Activated effector memory CD4-positive, alpha-beta T cell treated with Interleukin-2 at 50 U/mL for 16 hours (primary cell): ENCODE measurements around the gene GABARAP.
A peak's percentile ranks its signal among the peaks of the same experiment; 100 is the strongest.
"Not testable (repeated sequence)": the region's sequence is repeated elsewhere in the genome, so short reads cannot be mapped to it uniquely, and the experiment has no call there.

Experiments used
- DNase-seq: peaks from one replicate; pipeline ENCODE4 v3.0.0-alpha.2; 2020

Gene GABARAP

DNA sequence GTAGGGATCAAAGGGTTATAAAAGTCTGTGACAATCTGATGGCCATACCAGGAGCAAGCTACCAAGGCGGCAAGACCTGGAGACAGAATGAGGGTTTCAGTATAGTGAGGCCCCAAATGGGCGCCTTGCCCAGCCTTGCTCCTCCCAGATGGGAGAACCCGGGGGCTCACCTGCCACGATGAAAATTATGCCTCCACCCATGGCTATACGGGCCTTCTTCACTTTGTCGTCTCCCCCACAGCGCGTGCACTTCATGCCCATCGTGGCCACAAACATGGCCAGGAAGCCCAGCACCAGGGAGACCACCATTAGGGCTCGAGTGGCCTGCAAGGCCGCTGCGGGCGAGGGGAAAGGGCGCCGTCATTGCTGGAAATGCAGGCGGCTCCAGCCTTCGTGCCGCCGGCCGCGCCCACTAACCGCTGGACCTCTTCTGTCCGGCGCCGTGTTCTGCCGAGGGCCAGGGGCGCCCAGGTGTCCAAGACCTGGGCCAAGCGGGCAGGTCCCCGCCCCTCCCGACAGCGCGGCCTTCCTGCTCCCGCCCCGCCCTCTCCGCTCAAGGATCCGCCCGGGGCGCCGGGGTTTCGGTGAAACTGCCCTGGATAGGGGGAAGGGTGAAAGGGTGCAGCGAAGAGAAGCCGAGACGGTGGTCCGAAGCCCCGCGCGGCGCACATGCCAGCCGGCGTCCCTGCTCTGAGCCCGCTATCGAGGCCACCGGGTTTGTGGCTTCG is 18.6 kb upstream of the GABARAP start:
- no peak for DNase-seq

DNA sequence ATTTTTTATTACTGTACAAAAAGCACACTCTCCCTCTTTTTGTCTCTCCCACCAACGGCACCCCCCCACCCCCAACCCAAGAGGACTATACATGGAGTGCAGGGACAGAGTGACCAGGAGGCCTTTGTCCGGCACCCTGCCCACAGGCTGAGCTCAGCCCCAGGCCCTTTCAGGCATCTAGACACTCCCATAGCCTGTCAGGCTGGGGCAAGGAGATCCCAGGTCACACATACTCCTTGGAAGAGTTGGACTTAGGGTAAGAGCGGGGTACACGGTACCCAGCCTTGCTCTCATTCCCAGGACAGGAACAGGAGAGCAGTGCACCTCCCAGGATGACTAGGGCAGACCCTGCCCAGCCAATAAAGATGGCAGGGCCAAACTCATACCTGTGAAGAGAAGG is 17.9 kb upstream of the GABARAP start:
- no peak for DNase-seq

DNA sequence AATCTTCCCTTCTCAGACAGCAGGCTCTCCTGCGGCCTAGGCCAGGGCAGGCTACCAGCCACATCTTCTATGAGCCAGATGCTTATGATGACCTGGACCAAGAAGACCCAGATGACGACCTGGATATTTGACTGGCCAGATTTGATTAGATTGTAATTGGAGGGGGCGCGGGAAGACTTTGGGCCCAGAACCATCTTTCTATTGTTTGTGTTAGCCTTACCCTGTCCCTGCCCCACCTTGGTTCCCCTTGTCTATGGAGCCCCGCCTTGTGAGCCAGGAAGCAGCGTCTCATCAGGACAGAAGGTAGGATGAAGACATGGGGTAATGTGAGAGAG is 17.3 kb upstream of the GABARAP start:
- DNase-seq = no peak

DNA sequence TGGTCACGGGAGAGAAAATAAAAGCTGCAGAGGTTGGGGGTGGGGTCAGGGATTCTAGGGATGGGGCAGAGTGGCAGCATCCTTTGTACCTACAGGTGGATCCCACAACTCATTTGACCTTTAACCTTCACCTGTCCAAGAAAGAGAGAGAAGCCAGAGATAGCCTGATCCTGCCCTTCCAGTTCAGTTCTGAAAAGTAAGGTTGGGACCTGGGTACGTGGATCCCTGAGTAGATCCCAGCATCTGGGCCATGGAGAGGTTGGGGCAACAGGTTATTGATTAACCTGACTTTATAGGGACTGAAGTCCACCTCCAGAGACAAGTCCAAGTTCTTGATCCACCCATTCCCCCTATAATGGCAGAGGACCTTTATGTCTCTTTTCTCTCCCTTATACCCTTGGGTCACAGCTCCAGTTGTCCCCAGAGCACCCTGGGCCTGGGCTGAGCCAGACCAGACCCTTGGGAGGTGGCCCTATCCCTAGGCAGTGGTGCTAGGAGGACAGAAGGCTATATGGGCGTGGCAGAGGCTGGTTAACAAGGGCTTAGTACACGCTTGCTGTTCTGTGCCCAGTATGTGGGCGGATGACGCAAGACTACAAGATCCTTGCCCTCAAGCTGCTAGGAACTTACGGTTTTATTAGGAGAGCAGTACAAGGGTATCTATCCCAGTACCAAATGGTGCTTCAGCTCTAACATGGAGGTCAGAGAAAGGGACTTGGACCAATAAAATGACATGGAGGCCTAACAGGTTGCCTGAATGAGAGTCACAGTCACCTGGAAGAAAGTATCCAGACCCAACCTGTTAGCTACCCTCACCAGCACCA is 16.7 kb upstream of the GABARAP start:
- DNase-seq = no peak

DNA sequence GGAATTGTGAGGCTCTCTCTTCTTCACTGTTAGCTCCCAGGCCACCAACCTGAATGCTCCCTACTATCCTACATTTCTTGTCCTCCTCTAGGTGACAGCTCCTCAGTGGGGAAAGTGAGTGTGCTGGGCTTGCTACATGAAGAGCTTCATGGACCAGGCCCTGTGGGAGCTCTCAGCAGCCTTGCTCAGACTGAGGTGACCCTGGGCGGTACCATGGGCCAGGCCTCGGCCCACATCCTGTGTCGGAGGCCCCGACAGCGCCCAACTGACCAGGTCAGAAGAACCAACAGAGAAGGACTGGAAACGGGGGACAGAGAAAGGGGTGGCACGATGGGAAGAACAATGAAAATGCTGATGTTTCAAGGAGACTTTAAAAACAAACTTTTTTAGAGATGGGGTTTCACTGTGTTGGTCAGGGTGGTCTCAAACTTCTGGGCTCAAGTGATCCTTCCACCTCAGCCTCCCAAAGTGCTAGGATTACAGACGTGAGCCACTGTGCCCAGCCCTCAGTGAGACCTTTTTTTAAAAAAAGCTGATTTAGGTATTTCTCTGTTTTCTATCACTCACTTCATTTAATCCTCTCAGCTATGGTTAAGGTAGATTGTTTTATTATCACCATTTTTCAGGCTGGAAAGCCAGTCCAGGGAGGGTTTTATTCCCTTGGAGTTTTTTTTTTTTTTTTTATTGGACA is 14.7 kb upstream of the GABARAP start:
- DNase-seq = no peak

DNA sequence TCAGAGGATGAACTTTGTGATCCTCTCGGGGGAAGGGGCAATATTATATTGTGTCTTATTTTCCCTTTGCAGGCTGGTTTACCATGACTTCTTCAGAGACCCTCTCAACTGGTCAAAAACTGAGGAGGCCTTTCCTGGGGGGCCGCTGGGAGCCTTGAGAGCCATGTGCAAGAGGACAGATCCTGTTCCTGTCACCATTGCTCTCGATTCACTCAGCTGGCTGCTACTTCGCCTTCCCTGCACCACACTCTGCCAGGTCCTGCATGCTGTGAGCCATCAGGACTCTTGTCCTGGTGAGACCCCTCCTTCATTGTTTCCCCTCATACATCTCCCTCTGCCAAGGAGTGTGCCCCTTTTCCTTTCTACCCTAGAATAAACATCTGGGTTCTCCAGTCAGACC is 12.3 kb upstream of the GABARAP start:
- no peak for DNase-seq

DNA sequence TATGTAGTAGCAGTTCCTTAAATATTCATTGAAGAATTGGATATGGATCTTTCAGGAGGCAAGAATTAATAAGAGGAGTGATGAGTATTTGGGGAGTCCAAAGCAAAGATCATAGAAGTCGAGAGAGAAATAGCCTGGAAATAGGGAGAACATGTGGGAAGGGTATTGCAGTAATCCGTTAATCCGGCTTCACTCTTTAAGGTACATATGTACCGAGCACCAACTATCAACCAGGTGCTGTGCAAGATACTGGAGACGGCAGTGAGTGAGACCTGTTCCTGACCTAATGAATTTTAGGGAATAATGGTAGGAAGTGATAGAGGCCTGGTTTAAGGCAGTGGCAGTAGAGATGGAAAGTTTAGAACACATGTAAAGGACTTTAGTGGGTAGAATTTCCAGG is 10.8 kb upstream of the GABARAP start:
- DNase-seq = no peak

DNA sequence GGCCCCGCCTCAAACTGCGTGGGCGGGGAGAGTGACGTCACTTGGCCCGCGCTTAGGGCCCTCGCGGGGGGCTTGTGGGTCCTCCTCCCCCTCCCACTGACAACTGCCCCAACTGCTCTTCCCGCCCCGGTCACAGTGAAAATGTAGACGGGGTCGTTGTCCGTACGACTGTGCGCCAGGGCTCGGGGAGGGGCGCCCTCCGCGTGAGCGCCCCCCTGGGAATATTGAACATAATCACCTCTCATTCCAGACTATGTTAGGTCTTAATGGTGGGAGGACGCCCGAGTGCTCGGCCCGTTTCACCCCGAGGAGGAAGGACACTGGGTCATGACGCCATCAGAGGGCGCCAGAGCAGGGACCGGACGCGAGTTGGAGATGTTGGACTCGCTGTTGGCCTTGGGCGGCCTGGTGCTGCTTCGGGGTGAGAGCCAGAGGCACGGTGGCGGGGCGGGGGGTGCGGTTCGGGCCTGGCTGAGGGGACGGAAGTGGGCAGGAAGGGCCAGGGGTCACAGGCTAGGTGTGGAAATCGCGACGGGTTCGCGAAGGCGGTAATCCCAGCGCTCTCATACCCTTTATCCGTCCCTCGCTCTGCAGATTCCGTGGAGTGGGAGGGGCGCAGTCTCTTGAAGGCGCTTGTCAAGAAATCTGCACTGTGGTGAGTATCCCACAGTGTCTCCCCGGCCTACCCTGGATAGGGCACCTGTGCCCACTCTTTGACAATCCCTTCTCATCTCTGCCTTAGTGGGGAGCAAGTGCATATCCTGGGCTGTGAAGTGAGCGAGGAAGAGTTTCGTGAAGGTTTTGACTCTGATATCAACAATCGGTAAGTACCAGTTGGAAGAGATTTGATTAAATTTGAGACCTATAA is 10.2 kb upstream of the GABARAP start, which contains the start of gene ELP5:
TSS of gene ELP5 (plus strand) at position 40 of the 868 bp plus-strand sequence. CDS start at position 376, 336 bp downstream.
- DNase-seq = peak; percentile 75

DNA sequence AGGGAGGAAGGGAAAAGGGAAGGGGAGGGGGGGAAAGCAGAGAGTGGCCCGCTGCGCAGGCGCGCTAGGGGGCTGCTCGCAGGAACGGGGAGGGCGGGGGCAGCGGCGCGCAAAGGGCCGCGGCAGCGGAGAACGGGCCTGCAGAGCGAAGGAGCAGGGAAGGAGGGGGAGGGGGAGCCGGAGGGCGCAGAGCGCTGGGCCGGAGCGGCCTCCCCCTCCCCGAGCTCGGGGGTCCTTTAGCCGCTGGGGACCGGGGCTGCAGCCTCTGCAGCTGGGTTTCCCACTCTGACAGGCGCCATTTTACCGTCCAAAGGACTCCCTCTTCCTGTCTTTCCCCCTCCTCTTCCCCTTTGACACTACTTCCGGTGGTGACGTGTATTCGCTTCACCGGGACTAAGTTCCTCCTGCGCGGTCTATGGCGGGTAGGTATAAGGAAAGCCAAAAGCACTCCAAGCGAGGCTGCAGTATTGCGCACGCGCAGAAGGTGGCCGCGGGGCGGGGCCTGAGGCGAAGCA is 9.5 kb upstream of the GABARAP start, which contains the start of gene CTDNEP1:
TSS of gene CTDNEP1 (minus strand) at position 74 of the 515 bp plus-strand sequence. CDS start 438 bp downstream, outside the sequence.
- DNase-seq = peak; percentile 94

DNA sequence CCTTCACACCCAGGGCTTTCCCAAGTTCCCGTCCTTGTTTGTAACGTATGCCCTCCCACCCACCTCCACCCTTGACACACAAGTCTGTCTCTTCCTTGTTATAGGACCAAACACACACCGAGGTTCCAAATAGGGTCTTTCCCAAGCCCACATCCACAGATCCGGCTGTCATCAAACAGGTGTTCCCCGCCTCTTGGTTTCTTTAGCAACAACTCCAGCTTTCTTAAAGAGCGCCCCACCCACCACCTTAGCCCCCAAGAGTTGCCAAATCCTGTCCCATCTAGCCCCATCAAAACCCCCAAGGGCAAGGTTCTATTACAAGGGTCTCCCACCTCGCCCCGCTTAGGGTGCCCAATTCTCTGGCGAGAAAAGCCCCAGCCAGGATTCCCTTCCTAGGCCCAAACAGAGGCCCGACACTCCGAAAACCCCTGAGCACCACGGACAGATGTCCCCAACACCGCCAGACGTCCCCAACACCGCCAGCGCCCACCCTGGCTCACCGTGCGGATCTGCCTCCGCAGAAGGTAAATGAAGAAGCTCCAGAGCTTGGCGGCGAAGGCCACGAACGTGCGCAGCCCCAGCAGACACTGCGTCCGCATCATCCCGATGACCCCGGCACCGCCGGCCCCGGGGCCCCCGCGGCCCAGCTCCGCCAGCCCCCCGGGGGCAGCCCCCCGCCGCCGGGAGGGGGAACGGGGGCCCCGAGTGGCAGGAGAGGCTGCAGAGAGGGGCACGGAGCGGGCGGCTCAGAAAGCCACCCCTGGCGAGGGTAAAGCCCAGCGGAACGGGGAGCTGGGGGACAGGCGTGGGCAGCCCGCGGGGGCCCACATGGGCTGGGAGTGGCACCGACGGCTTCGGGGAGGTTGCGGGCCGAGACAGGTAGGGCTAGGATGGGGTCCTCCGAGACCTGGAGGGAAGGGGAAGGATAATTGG is 8.7 kb upstream of the GABARAP start:
- DNase-seq = no peak

DNA sequence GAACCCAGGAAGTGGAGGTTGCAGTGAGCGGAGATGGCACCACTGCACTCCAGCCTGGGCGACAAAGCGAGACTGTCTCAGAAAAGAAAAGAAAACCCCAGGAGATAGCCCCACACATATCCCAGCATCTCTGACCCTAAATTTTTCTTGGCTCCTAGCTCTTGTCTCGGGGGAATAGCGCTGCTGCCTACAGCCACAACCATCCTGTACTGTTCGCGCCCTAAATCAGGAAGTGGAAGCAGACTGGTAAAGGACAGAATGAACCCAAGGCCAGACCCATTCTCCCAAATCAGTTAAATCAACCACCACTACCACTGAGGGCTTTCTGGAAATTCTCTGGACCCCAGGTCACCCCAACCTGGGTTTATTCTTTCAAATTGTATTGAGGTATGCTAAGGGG is 7.6 kb upstream of the GABARAP start:
- no peak for DNase-seq

DNA sequence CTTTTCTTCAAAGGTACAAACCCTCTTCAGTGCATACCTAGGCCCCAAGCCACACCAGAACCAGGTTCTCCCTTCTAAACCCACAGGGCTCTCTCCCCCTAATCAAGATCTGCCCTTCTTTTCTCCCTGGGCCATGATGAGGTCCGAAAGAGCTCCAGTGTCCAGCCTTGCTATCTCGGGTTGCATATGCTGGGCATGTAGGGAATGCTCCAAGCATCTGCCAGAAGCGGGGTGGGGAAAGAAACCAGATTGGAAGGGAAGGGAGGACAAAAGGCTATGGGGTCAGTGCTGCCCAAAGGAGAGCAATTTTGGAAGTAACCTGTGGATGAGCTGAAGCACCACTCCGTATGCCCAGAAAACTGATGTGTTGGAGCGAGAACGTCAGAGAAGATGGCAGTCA is 7.0 kb upstream of the GABARAP start:
- DNase-seq = no peak

DNA sequence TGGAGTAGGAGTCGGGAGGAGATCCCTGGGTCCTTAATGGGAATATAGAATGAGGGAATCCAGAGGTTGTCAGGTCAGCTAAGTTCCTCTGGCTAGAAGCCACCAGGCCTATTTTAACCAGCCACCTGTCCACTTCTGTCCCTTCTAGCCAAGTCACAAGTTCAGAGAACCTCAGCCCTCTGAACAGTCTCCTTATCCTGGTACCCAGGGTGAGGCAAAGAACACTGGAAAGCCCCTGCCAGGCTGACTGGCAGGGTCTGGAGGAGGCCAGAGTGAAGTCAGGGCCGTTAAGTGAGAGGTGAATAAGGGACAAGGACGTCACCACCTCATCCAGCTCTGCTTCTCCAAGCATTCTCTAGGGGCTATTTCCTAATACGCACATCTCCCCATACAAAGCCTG is 6.5 kb upstream of the GABARAP start:
- no peak for DNase-seq

DNA sequence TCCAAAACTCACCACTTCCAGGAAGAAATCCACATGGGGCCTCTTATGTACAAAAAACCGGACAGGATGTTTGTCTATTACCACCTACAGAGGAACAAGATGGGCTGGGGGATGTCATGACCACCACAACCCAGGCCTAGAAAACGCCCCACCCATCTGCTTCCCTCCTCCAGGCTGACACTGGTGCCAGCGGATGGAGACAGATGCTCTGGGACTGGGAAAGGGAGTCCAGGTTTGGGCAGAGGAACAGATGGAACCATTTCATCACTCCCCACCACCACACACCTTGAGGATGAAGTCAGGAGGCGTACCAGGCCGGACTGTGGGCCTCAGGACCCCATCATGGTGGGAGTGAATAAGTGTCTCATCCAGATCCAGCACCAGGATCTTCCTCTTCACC is 4.5 kb upstream of the GABARAP start:
- DNase-seq = no peak

DNA sequence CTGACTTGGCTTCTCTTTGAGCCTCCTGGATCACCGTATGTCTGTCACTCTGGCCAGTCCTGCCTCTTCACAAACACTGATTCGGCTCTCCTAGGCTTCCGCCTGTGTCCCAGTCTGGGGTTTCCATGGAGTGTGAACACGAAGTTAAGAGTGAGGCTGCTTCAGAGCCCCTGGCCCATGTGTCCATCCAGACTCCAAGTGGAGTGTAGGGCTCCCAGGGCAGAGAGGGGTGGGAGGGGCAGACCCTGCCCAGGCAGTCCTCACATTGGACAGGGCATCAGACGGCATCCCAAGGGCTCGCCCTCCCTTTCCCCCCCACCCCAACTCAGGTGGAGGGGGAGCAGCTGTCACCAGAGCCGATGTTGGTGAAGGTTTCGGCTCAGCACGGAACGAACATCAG is 1.6 kb upstream of the GABARAP start:
- DNase-seq = not testable (repeated sequence)

DNA sequence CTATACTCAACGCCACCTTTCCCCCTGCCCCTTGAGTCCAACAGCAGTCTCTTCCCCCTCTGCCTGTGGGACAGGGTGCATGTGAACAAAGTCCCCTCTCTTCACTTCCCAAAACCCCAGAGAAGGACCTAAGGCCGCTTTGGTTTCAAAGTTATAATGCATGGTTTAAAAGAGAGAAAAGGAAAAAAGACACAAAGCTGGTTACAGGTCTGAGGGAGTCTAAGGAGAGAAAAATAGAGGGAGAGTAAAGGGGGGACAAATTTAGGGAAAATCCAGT is 1.1 kb upstream of the GABARAP start:
- DNase-seq = no peak

DNA sequence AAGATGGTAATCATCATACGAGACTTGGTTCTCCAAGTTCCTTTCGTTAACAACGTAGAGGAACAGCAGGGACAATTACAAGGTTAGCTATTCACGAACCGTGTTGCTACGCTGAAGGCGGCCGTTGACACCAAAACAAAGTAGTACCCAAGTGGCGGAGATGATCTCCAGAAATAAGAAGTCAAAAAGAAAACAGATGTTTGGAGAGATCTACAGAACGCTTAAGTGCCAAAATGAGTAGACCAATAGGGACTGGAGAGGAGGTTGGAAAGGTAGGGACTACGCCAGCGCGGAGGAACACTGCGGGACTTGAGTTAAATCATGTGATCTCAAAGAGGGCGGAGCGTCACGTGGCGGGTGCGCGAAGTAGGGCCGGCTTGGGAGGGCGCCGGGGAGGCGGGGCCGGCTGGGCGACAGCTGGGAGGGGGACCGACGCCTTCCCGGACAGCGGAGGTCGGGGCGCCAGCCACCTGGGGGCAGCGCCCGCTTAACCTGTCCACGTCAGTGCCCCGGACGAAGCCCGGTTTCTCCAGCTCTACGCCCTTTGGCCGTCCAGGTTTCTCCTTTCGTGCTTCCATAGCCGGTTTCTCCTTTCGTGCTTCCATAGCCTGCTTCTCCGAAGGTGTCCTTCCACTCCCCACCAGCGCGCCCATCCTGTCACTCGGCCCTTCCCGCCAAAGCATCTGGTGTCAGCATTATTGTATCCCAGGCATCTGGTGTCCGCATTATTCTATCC is 636 bp upstream of the GABARAP start:
- DNase-seq = peak; percentile 89

DNA sequence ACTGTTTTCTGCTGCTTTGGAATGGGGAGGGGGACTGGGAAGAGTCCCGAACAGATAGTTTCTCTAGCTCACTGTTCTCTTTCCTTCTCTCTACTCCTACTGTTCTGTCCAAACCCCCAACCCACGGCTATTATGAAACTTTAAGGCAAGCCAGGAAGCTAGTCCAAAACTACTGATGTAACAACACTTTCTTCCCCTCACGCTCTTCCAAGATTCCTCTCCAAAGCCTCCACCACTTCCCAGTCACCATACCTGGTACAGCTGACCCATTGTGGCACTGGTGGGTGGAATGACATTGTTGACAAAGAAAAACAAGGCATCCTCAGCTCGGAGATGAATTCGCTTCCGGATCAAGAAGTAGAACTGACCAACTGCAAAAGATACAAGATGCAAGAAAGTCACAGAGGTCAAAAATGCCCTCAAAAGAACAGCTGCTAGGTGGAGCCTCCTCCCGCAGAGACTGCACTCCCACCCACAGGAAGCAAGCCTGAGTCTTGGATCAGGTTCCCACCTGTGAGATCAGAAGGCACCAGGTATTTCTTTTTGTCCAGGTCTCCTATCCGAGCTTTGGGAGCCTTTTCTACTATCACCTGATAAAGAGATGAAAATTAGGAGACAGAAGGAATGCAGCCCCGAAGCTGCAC is 1.0 kb downstream of the GABARAP start:
- DNase-seq = no peak

DNA sequence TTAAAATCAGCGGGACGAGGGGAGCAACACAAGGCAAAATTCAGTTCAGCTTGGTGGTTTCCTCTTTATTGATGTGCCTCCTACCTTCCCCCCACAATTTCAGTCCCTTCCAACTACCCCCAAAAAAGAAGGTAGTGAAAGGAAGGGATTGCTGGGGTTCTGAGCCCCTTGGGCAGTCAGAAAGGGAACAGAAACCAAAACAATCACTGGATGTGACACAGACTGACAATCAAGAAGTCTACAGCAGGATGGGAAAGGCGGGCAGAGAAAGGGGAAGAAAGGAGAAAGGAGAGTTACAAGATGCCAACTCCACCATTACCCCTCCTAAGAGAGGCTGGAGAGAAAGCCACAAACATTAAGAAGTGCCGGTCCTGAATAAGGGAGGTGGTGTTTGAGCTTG is 1.9 kb downstream of the GABARAP start:
- no peak for DNase-seq
